ENCODE data around the gene CIAPIN1.

The CIAPIN1 gene

GRCh38 chr16:57405097-57405496 is 42.1 kb downstream of the CIAPIN1 start:
- TF ChIP-seq CTCF (IDR thresholded peaks at IDR 0.05) = no peak

- TF ChIP-seq CTCF (IDR thresholded peaks at IDR 0.05) = no peak
Observed at GRCh38 chr16:57403965-57404817, 43.0 kb downstream of the CIAPIN1 start, which contains the start of gene CCL17. Gene CCL17 (plus strand): TSS chr16:57404767. CDS start chr16:57413933, 9,166 bp downstream.

- TF ChIP-seq CTCF (IDR thresholded peaks at IDR 0.05) = no peak
Observed at GRCh38 chr16:57401943-57402640, 45.1 kb downstream of the CIAPIN1 start.

GRCh38 chr16:57396786-57397185 is 50.4 kb downstream of the CIAPIN1 start:
- no peak for TF ChIP-seq CTCF (IDR thresholded peaks at IDR 0.05)

- no peak for TF ChIP-seq CTCF (IDR thresholded peaks at IDR 0.05)
Observed at GRCh38 chr16:57395026-57395425, 52.2 kb downstream of the CIAPIN1 start.

- no peak for TF ChIP-seq CTCF (IDR thresholded peaks at IDR 0.05)
Observed at GRCh38 chr16:57394444-57394843, 52.7 kb downstream of the CIAPIN1 start.

GRCh38 chr16:57392694-57393093 is 54.5 kb downstream of the CIAPIN1 start:
- TF ChIP-seq CTCF (IDR thresholded peaks at IDR 0.05) = no peak

Measured in LNCAP (cell line).